Heart left ventricle (tissue), 13 donors: ENCODE results near the gene TUBG2.

Source experiments
- CTCF ChIP-seq, 12 donors: fragments of 200-600 bp; sonication (generic) in 4 of 12; IDR thresholded peaks; one replicate each; pipeline versions ENCODE4 v1.5.0 to v1.8.0; 2018 to 2022; ENCODE audit warnings: antibody characterized with exemption in 12 of 12, mild to moderate bottlenecking in 5 of 12
- POLR2A ChIP-seq, 2 donors: fragments of 450-650 bp; IDR thresholded peaks; one replicate each; pipeline ENCODE4 v1.6.1; 2017; ENCODE audit warnings: antibody characterized with exemption in 2 of 2, mild to moderate bottlenecking in 2 of 2, moderate library complexity in 2 of 2
- donor health status: ischemic (EF 13 %, LVEDD 7.1; RV severe dilation, severe dysfunction).
- donor health status: DM: no; HTN: yes; CAD: no.
- donor health status: DM: no; HTN: no; CAD: no.
- donor health status: ischemic (EF 25% LVEDD 6.9; RV normal size, moderate dysfunction).
- donor health status: ischemic (EF 25% LVEDD 5.7; RV mildly dilated, moderate dysfunction).
- donor health status: ischemic (EF 35%, LVEDD 5.7; RV mildly dilated, moderate dysfunction).
- donor health status: nonischemic (EF 11% LVEDD 7.7; RV severe dilation, severe dysfunction).
- donor health status: DM: yes; HTN: yes; CAD: no.
- donor health status: PGD.
- donor health status: ischemic (EF 29% LVEDD 5.4; RV normal size, mild dysfunction).
- donor health status: nonischemic (EF 23%, LVEDD 6.1; RV moderate dilation, normal function).

GRCh38 chr17:42681976-42682721, 23.1 kb downstream of the TUBG2 start, which contains the start of gene CNTNAP1:
- TF ChIP-seq POLR2A (IDR thresholded peaks at IDR 0.05) (no peak), CTCF (IDR thresholded peaks at IDR 0.05) (no peak)
